ENCODE results near the gene PANK3. TPM values are rescaled to one million over a fixed set of nuclear protein-coding genes. Genes with fewer than 3 reads are reported as not detected.

The PANK3 gene
- total and polyA plus RNA-seq, 7 experiments from 2014 or later, result 1.5 to 52.2 (median 36.0) TPM

GRCh38 chr5:168570490-168571328 is 8.5 kb downstream of the PANK3 start:
- ChIA-PET POLR2A (no interaction called here), CTCF (no interaction called here)
- H3K27me3 Mint-ChIP-seq, result no peaks in the 10 kb centered on the region
- ATAC-seq, result no peak
- Histone ChIP-seq H3K4me1 (ENCODE audit: control insufficient read depth in 2 of 2, insufficient read depth in 2 of 2, low read length in 2 of 2) (peaks cover 0 to 2% of the 10 kb centered on the region in 2 donors), H3K4me3 (ENCODE audit: low read length) (no peak overlapping the region), H3K27ac (ENCODE audit: low read depth, low read length) (no peak overlapping the region), H3K27me3 (ENCODE audit: control insufficient read depth in 2 of 2, insufficient read depth in 2 of 2, low read length in 2 of 2) (no peaks in the 10 kb centered on the region), H3K9me3 (ENCODE audit: control insufficient read depth in 2 of 3, low read length in 3 of 3) (no peaks in the 10 kb centered on the region), H3K36me3 (ENCODE audit: control insufficient read depth in 2 of 3, insufficient read depth in 3 of 3, low read length in 3 of 3) (peaks cover 0 to 28% (median 0%) of the 10 kb centered on the region in 3 experiments)
- H3K27ac Mint-ChIP-seq, result no peak overlapping the region
- H3K4me3 Mint-ChIP-seq, result no peak overlapping the region
- intact Hi-C loops (cut with micrococcal nuclease), result no loop called here
- H3K9me3 Mint-ChIP-seq, result no peaks in the 10 kb centered on the region
- H3K4me1 Mint-ChIP-seq, result peaks cover 6 to 36% (median 29%) of the 10 kb centered on the region in 7 donors
- H3K36me3 Mint-ChIP-seq, result peaks cover 0 to 42% (median 22%) of the 10 kb centered on the region in 5 donors
- DNase-seq, result no peak

DNA sequence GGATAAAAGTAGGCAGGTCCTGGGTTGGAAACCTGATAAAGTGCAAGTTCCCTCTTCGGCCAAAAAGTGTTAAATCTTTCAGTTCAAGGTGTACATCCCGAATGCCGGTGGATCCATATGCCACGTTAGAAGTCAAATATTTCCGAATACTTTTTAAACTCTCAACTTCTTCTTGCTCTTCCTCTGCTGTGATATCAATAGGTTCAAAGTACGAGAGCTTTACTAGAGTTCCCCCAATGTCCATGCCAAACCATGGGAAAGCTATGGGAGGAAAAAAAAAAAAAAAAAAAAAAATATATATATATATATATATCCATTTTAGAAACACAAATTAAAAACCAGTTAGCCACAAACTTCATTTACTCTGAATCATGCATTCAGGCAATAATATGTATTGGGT is 10.4 kb downstream of the PANK3 start:
- H3K27me3 Mint-ChIP-seq, result no peaks in the 10 kb centered on the region

GRCh38 chr5:168563959-168564358 is 15.2 kb downstream of the PANK3 start:
- intact Hi-C loops (cut with micrococcal nuclease), result no loop called here
- H3K36me3 Mint-ChIP-seq, result peaks cover 0 to 65% (median 30%) of the 10 kb centered on the region in 5 donors
- peaks cover 5 to 49% (median 8%) of the 10 kb centered on the region in 3 experiments for H3K36me3 ChIP-seq (ENCODE audit: control insufficient read depth in 2 of 3, insufficient read depth in 3 of 3, low read length in 3 of 3)

More for the DNA sequence above, 10.4 kb downstream of the PANK3 start:
- ATAC-seq (no peak), DNase-seq (no peak)
- Mint-ChIP-seq H3K4me3 (no peak overlapping the region), H3K36me3 (peaks cover 0 to 44% (median 16%) of the 10 kb centered on the region in 5 donors), H3K27ac (no peak overlapping the region), H3K9me3 (no peaks in the 10 kb centered on the region), H3K4me1 (peaks cover 4 to 31% (median 21%) of the 10 kb centered on the region in 7 donors)
- H3K36me3 ChIP-seq (ENCODE audit: control insufficient read depth in 2 of 3, insufficient read depth in 3 of 3, low read length in 3 of 3), result peaks cover 0 to 35% (median 3%) of the 10 kb centered on the region in 3 experiments
- peaks cover 0 to 2% of the 10 kb centered on the region in 2 donors for H3K4me1 ChIP-seq (ENCODE audit: control insufficient read depth in 2 of 2, insufficient read depth in 2 of 2, low read length in 2 of 2)
- no peak overlapping the region for H3K4me3 ChIP-seq (ENCODE audit: low read length)
- H3K27me3 ChIP-seq (ENCODE audit: control insufficient read depth in 2 of 2, insufficient read depth in 2 of 2, low read length in 2 of 2), result no peaks in the 10 kb centered on the region
- intact Hi-C loops (cut with micrococcal nuclease), result no loop called here
- POLR2A ChIA-PET, result no interaction called here
- H3K27ac ChIP-seq (ENCODE audit: low read depth, low read length), result no peak overlapping the region
- CTCF ChIA-PET, result no interaction called here
- H3K9me3 ChIP-seq (ENCODE audit: control insufficient read depth in 2 of 3, low read length in 3 of 3), result no peaks in the 10 kb centered on the region

GRCh38 chr5:168562279-168562678 is 16.9 kb downstream of the PANK3 start:
- Mint-ChIP-seq H3K27ac (peak overlapping the region in 2 of 9 donors; percentile 0 to 11), H3K4me3 (no peak overlapping the region), H3K36me3 (peaks cover 0 to 61% (median 23%) of the 10 kb centered on the region in 5 donors), H3K9me3 (no peaks in the 10 kb centered on the region), H3K4me1 (peaks cover 0 to 10% (median 0%) of the 10 kb centered on the region in 7 donors), H3K27me3 (no peaks in the 10 kb centered on the region)
- DNase-seq, result no peak
- ChIA-PET POLR2A (interaction anchor here (0.6 kb wide), 1 partner anchor 25 kb away, joined by 3 read pairs; no protein-coding TSS in a partner anchor), CTCF (no interaction called here)
- intact Hi-C loops (cut with micrococcal nuclease), result no loop called here
- H3K4me1 ChIP-seq (ENCODE audit: control insufficient read depth in 2 of 2, insufficient read depth in 2 of 2, low read length in 2 of 2), result no peaks in the 10 kb centered on the region
- H3K27me3 ChIP-seq (ENCODE audit: control insufficient read depth in 2 of 2, insufficient read depth in 2 of 2, low read length in 2 of 2), result no peaks in the 10 kb centered on the region
- H3K27ac ChIP-seq (ENCODE audit: low read depth, low read length), result no peak overlapping the region
- no peak overlapping the region for H3K4me3 ChIP-seq (ENCODE audit: low read length)
- no peaks in the 10 kb centered on the region for H3K9me3 ChIP-seq (ENCODE audit: control insufficient read depth in 2 of 3, low read length in 3 of 3)
- H3K36me3 ChIP-seq (ENCODE audit: control insufficient read depth in 2 of 3, insufficient read depth in 3 of 3, low read length in 3 of 3), result peaks cover 5 to 54% (median 8%) of the 10 kb centered on the region in 3 experiments
- ATAC-seq, result no peak

More at GRCh38 chr5:168563959-168564358, 15.2 kb downstream of the PANK3 start:
- POLR2A ChIA-PET, result no interaction called here
- Histone ChIP-seq H3K9me3 (ENCODE audit: control insufficient read depth in 2 of 3, low read length in 3 of 3) (no peaks in the 10 kb centered on the region), H3K27ac (ENCODE audit: low read depth, low read length) (no peak overlapping the region), H3K4me1 (ENCODE audit: control insufficient read depth in 2 of 2, insufficient read depth in 2 of 2, low read length in 2 of 2) (no peaks in the 10 kb centered on the region), H3K4me3 (ENCODE audit: low read length) (no peak overlapping the region), H3K27me3 (ENCODE audit: control insufficient read depth in 2 of 2, insufficient read depth in 2 of 2, low read length in 2 of 2) (no peaks in the 10 kb centered on the region)
- DNase-seq (no peak), ATAC-seq (no peak)
- Mint-ChIP-seq H3K9me3 (no peaks in the 10 kb centered on the region), H3K27me3 (no peaks in the 10 kb centered on the region), H3K27ac (no peak overlapping the region), H3K4me1 (peaks cover 0 to 19% (median 4%) of the 10 kb centered on the region in 7 donors), H3K4me3 (no peak overlapping the region)
- CTCF ChIA-PET, result no interaction called here

DNA sequence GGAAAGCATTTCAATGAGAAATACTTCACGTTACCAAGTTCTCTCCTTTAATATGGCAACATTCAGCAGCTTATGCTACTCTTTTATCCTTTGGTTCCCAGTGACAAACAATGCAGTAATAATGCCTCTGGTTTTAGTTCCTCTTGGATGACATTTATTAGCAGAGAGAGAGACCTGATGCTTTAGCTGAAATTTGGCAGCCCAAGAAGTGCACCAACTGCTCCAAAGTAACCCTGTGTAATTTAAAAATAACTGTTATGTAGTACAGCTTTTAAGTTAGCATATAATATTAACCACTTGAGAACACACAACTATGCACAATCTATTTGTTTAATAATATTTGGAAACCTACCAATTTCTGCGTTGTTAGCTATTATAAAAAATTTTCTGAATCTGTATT is 21.8 kb downstream of the PANK3 start:
- Mint-ChIP-seq H3K4me1 (peaks cover 0 to 9% (median 6%) of the 10 kb centered on the region in 7 donors), H3K27ac (no peak overlapping the region), H3K36me3 (peaks cover 7 to 80% (median 55%) of the 10 kb centered on the region in 5 donors), H3K9me3 (peaks cover 0 to 4% (median 0%) of the 10 kb centered on the region in 11 donors), H3K27me3 (no peaks in the 10 kb centered on the region), H3K4me3 (no peak overlapping the region)
- H3K4me3 ChIP-seq (ENCODE audit: low read length), result no peak overlapping the region
- H3K27me3 ChIP-seq (ENCODE audit: control insufficient read depth in 2 of 2, insufficient read depth in 2 of 2, low read length in 2 of 2), result no peaks in the 10 kb centered on the region
- no peak for DNase-seq
- intact Hi-C loops (cut with micrococcal nuclease), result no loop called here
- no peaks in the 10 kb centered on the region for H3K9me3 ChIP-seq (ENCODE audit: control insufficient read depth in 2 of 3, low read length in 3 of 3)
- no peak for ATAC-seq
- no peak overlapping the region for H3K27ac ChIP-seq (ENCODE audit: low read depth, low read length)
- no peaks in the 10 kb centered on the region for H3K4me1 ChIP-seq (ENCODE audit: control insufficient read depth in 2 of 2, insufficient read depth in 2 of 2, low read length in 2 of 2)
- CTCF ChIA-PET, result no interaction called here
- H3K36me3 ChIP-seq (ENCODE audit: control insufficient read depth in 2 of 3, insufficient read depth in 3 of 3, low read length in 3 of 3), result peaks cover 8 to 50% (median 9%) of the 10 kb centered on the region in 3 experiments
- POLR2A ChIA-PET, result interaction anchor here (0.6 kb wide), 1 partner anchor 23 kb away, joined by 3 read pairs; no protein-coding TSS in a partner anchor

- ATAC-seq (no peak), DNase-seq (no peak)
- Mint-ChIP-seq H3K9me3 (peaks cover 0 to 4% (median 0%) of the 10 kb centered on the region in 11 donors), H3K27ac (no peak overlapping the region), H3K4me3 (no peak overlapping the region), H3K27me3 (no peaks in the 10 kb centered on the region), H3K36me3 (peaks cover 10 to 78% (median 61%) of the 10 kb centered on the region in 5 donors), H3K4me1 (peaks cover 0 to 10% (median 6%) of the 10 kb centered on the region in 7 donors)
- intact Hi-C loops (cut with micrococcal nuclease), result no loop called here
- ChIA-PET CTCF (interaction anchor here (0.6 to 0.7 kb wide), 2 partner anchors 12 to 451 kb away, joined by 3 to 4 read pairs; no protein-coding TSS in a partner anchor), POLR2A (no interaction called here)
- no peaks in the 10 kb centered on the region for H3K9me3 ChIP-seq (ENCODE audit: control insufficient read depth in 2 of 3, low read length in 3 of 3)
- H3K27me3 ChIP-seq (ENCODE audit: control insufficient read depth in 2 of 2, insufficient read depth in 2 of 2, low read length in 2 of 2), result no peaks in the 10 kb centered on the region
- H3K4me1 ChIP-seq (ENCODE audit: control insufficient read depth in 2 of 2, insufficient read depth in 2 of 2, low read length in 2 of 2), result no peaks in the 10 kb centered on the region
- no peak overlapping the region for H3K4me3 ChIP-seq (ENCODE audit: low read length)
- peaks cover 6 to 29% (median 11%) of the 10 kb centered on the region in 3 experiments for H3K36me3 ChIP-seq (ENCODE audit: control insufficient read depth in 2 of 3, insufficient read depth in 3 of 3, low read length in 3 of 3)
- H3K27ac ChIP-seq (ENCODE audit: low read depth, low read length), result no peak overlapping the region
Observed at GRCh38 chr5:168553377-168554130, 25.6 kb downstream of the PANK3 start.
